Embryonic facial prominence (tissue), 1 donor: ENCODE measurements around the gene PPT1.
"Not testable (repeated sequence)": the region's sequence is repeated elsewhere in the genome, so short reads cannot be mapped to it uniquely, and the experiment has no call there.

Experiments
- DNase-seq: peaks from one replicate; pipeline ENCODE4 v3.0.0-alpha.2; 2016; ENCODE audit errors: extremely low spot score

The PPT1 gene

GRCh38 chr1:40092706-40093639, 4.1 kb downstream of the PPT1 start:
- no peak for DNase-seq

- DNase-seq: no peak
These were observed 4.8 kb downstream of the PPT1 start for GRCh38 chr1:40092241-40092640.

- DNase-seq: no peak
These were observed 6.2 kb downstream of the PPT1 start for GRCh38 chr1:40090652-40091355.

GRCh38 chr1:40084750-40085149, 12.3 kb downstream of the PPT1 start:
- DNase-seq: not testable (repeated sequence)

- no peak for DNase-seq
These were observed 15.2 kb downstream of the PPT1 start for GRCh38 chr1:40081871-40082270.

- DNase-seq: no peak
These were observed 17.2 kb downstream of the PPT1 start for GRCh38 chr1:40079774-40080400.

GRCh38 chr1:40078512-40079333, 18.3 kb downstream of the PPT1 start:
- no peak for DNase-seq

GRCh38 chr1:40076895-40077312, 20.1 kb downstream of the PPT1 start:
- DNase-seq: no peak

- no peak for DNase-seq
These were observed 21.8 kb downstream of the PPT1 start for GRCh38 chr1:40075266-40075665.

GRCh38 chr1:40073062-40073461, 24.0 kb downstream of the PPT1 start:
- no peak for DNase-seq

- no peak for DNase-seq
These were observed 24.9 kb downstream of the PPT1 start for GRCh38 chr1:40072142-40072541.

- DNase-seq: no peak
These were observed 29.2 kb downstream of the PPT1 start for GRCh38 chr1:40067851-40068250.

- no peak for DNase-seq
These were observed 30.0 kb downstream of the PPT1 start for GRCh38 chr1:40067023-40067422.

GRCh38 chr1:40064797-40065499, 32.1 kb downstream of the PPT1 start:
- DNase-seq: no peak

GRCh38 chr1:40059960-40060750, 36.9 kb downstream of the PPT1 start:
- DNase-seq: no peak

GRCh38 chr1:40059338-40059959, 37.6 kb downstream of the PPT1 start:
- no peak for DNase-seq

- no peak for DNase-seq
These were observed 38.4 kb downstream of the PPT1 start for GRCh38 chr1:40058453-40059337.

- DNase-seq: no peak
These were observed 39.0 kb downstream of the PPT1 start for GRCh38 chr1:40058097-40058452.
